ENCODE results near the gene LTBP1. TPM values are rescaled to one million over a fixed set of nuclear protein-coding genes. Genes with fewer than 3 reads are reported as not detected.

Gene LTBP1
- total RNA-seq, 1 donor from 2014 or later: 43.9 TPM

GRCh38 chr2:33126958-33127357 is 180.2 kb downstream of the LTBP1 start:
- H3K4me3 ChIP-seq (ENCODE audit: low read depth, low read length): no peak overlapping the region
- no peak for DNase-seq (ENCODE audit: low read depth)
- peak; percentile 2 for TF ChIP-seq CTCF (conservative IDR thresholded peaks at IDR 0.05; ENCODE audit: low read depth, low read length)

GRCh38 chr2:33129263-33130053 is 182.7 kb downstream of the LTBP1 start:
- H3K4me3 ChIP-seq (ENCODE audit: low read depth, low read length): no peak overlapping the region
- no peak for TF ChIP-seq CTCF (conservative IDR thresholded peaks at IDR 0.05; ENCODE audit: low read depth, low read length)
- no peak for DNase-seq (ENCODE audit: low read depth)

GRCh38 chr2:33130054-33130447 is 183.3 kb downstream of the LTBP1 start:
- TF ChIP-seq CTCF (conservative IDR thresholded peaks at IDR 0.05; ENCODE audit: low read depth, low read length): no peak
- no peak for DNase-seq (ENCODE audit: low read depth)
- H3K4me3 ChIP-seq (ENCODE audit: low read depth, low read length): no peak overlapping the region

GRCh38 chr2:33130544-33130943 is 183.8 kb downstream of the LTBP1 start:
- DNase-seq (ENCODE audit: low read depth): no peak
- no peak overlapping the region for H3K4me3 ChIP-seq (ENCODE audit: low read depth, low read length)
- TF ChIP-seq CTCF (conservative IDR thresholded peaks at IDR 0.05; ENCODE audit: low read depth, low read length): no peak

- no peak for TF ChIP-seq CTCF (conservative IDR thresholded peaks at IDR 0.05; ENCODE audit: low read depth, low read length)
- DNase-seq (ENCODE audit: low read depth): no peak
- no peak overlapping the region for H3K4me3 ChIP-seq (ENCODE audit: low read depth, low read length)
These were observed 184.4 kb downstream of the LTBP1 start for GRCh38 chr2:33131111-33131510.

- no peak for TF ChIP-seq CTCF (conservative IDR thresholded peaks at IDR 0.05; ENCODE audit: low read depth, low read length)
- DNase-seq (ENCODE audit: low read depth): no peak
- no peak overlapping the region for H3K4me3 ChIP-seq (ENCODE audit: low read depth, low read length)
These were observed 185.0 kb downstream of the LTBP1 start for GRCh38 chr2:33131749-33132148.

GRCh38 chr2:33133454-33133952 is 186.8 kb downstream of the LTBP1 start:
- no peak for TF ChIP-seq CTCF (conservative IDR thresholded peaks at IDR 0.05; ENCODE audit: low read depth, low read length)
- no peak for DNase-seq (ENCODE audit: low read depth)
- H3K4me3 ChIP-seq (ENCODE audit: low read depth, low read length): no peak overlapping the region
